ACHN (cell line): Measurements from ENCODE around the gene NOC2L.
"Not testable (repeated sequence)": the region's sequence is repeated elsewhere in the genome, so short reads cannot be mapped to it uniquely, and the experiment has no call there.

Experiments used
- DNase-seq: peaks from one replicate; pipeline ENCODE4 v3.0.0-alpha.2; 2015
- in situ Hi-C: cut with HindIII; loops from 2 replicates; pipeline ENCODE4 v1.10.0; 2017; ENCODE audit warnings: low sequenced_read_pairs, low pct_ligation_motif_present, low pct_unique_long_range_greater_than_20kb

NOC2L gene

GRCh38 chr1:995665-996633, 36.9 kb upstream of the NOC2L start:
- in situ Hi-C loops = no loop called here
- no peak for DNase-seq

GRCh38 chr1:994546-994945, 35.5 kb upstream of the NOC2L start:
- in situ Hi-C loops, DNase-seq: not testable (repeated sequence)

GRCh38 chr1:993379-993995, 34.4 kb upstream of the NOC2L start:
- no peak for DNase-seq
- in situ Hi-C loops = no loop called here

GRCh38 chr1:992362-992761, 33.3 kb upstream of the NOC2L start:
- no peak for DNase-seq
- in situ Hi-C loops = no loop called here

- in situ Hi-C loops = no loop called here
- DNase-seq = no peak
These were observed 32.8 kb upstream of the NOC2L start for GRCh38 chr1:991895-992294.

- in situ Hi-C loops, DNase-seq: not testable (repeated sequence)
These were observed 32.2 kb upstream of the NOC2L start for GRCh38 chr1:991275-991674.

- DNase-seq, in situ Hi-C loops: not testable (repeated sequence)
These were observed 29.0 kb upstream of the NOC2L start for GRCh38 chr1:988061-988460.

GRCh38 chr1:985126-985525, 26.1 kb upstream of the NOC2L start:
- in situ Hi-C loops = no loop called here
- DNase-seq = no peak

- in situ Hi-C loops = no loop called here
- DNase-seq = no peak
These were observed 25.4 kb upstream of the NOC2L start for GRCh38 chr1:984476-984814.

GRCh38 chr1:983798-984475, 24.9 kb upstream of the NOC2L start:
- in situ Hi-C loops = no loop called here

GRCh38 chr1:982765-983436, 23.8 kb upstream of the NOC2L start:
- DNase-seq = no peak
- in situ Hi-C loops = no loop called here

More at GRCh38 chr1:983798-984475, 24.9 kb upstream of the NOC2L start:
- DNase-seq = no peak

- in situ Hi-C loops = no loop called here
- no peak for DNase-seq
These were observed 23.0 kb upstream of the NOC2L start, which contains the start of gene PERM1 for GRCh38 chr1:981955-982558. TSS of gene PERM1 (minus strand) at chr1:982093. CDS start at chr1:981029, 1,064 bp downstream.

- in situ Hi-C loops = no loop called here
- DNase-seq = no peak
These were observed 22.5 kb upstream of the NOC2L start for GRCh38 chr1:981491-981954.

- DNase-seq = no peak
- in situ Hi-C loops = no loop called here
These were observed 21.7 kb upstream of the NOC2L start for GRCh38 chr1:980602-981395.

- DNase-seq = no peak
- in situ Hi-C loops = no loop called here
These were observed 21.1 kb upstream of the NOC2L start for GRCh38 chr1:980137-980571.

- in situ Hi-C loops = no loop called here
- no peak for DNase-seq
These were observed 20.7 kb upstream of the NOC2L start for GRCh38 chr1:979744-980072.

- no peak for DNase-seq
- in situ Hi-C loops = no loop called here
These were observed 20.0 kb upstream of the NOC2L start for GRCh38 chr1:978835-979743.
